ENCODE results near the gene CCDC57.

GRCh38 chr17:82217530-82218204, 5.0 kb upstream of the CCDC57 start:
- TF ChIP-seq CTCF (IDR thresholded peaks at IDR 0.05 in 8 of 11, conservative IDR thresholded peaks at IDR 0.05 in 3 of 11) (no peak), POLR2A (IDR thresholded peaks at IDR 0.05) (peak in 1 of 3 donors; percentile 21)
